GM08714 (cell line): ENCODE measurements around the gene LEMD3.

Experiments
- H3K4me3 ChIP-seq: fragments of 200-500 bp; sonication (Bioruptor generic); 2 replicates; pipeline ENCODE4 v1.5.1; 2014; ENCODE audit warnings: mild to moderate bottlenecking, low read length, inconsistent platforms
- ZNF274 ChIP-seq: IDR thresholded peaks from 2 replicates; pipeline ENCODE4 v1.6.1; 2012; ENCODE audit warnings: mild to moderate bottlenecking, low read depth, low read length

Gene LEMD3

DNA sequence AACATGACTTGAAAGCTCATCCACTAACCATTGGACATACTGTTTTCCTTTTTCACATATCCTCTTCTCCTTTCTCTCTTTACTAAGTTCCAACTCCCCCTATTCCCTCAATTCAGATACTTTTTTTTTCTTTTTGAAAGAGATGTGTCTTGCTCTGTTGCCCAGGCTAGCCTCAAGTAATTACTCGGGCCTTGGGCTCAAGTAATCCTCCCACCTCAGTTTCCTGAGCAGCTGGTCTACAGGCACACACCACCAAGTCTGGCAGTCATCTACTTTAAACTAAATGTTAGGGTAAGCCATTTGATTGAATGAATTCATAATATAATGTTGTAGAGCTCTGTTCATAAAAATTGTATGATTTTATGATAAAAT lies 15.5 kb downstream of the LEMD3 start:
- no peak for TF ChIP-seq ZNF274
- no peak overlapping the region for H3K4me3 ChIP-seq

DNA sequence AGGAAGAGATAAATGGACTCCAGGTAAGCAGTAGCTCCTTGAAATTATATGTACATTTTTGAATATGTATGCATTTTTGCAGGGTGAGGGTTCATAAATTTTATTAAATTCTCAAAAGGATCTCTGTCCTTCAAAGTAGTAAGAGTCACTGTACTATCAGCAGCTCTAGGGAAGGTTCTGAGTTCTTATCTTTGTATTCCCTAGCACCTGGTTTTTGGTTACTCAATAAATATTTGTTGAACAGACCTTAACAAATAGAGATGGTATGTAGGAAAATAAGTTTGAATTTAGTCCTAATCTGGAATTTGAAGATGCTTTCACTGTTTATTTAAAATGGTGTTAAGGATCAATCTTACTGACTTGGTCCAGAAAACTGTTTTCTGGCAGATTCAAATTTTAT lies 18.3 kb downstream of the LEMD3 start:
- TF ChIP-seq ZNF274, result no peak
- H3K4me3 ChIP-seq, result no peak overlapping the region

DNA sequence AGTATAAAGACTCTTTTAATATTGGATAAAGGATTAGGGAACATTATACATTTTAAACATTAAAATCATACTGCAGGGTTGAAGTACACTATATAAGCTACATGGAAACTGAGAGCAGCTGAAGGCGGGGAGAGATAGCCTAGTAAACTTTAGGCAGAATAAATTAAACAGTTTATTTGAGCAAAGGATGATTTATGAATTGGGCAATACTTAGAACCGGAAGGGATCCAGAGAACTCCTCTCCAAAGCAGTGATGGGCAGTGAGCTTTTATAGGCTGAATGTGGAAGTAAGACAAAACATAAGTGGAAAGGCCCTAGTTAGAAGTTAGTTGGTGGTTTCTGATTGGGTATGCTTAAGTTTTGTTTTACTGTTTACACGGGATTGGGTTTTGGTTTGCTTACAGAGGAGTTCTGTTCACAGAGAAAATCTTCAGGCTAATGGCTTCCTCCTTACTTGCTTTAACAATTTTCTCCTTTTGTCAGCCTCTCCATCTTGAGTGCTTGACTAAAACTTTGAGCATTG lies 18.9 kb downstream of the LEMD3 start:
- no peak overlapping the region for H3K4me3 ChIP-seq
- no peak for TF ChIP-seq ZNF274

DNA sequence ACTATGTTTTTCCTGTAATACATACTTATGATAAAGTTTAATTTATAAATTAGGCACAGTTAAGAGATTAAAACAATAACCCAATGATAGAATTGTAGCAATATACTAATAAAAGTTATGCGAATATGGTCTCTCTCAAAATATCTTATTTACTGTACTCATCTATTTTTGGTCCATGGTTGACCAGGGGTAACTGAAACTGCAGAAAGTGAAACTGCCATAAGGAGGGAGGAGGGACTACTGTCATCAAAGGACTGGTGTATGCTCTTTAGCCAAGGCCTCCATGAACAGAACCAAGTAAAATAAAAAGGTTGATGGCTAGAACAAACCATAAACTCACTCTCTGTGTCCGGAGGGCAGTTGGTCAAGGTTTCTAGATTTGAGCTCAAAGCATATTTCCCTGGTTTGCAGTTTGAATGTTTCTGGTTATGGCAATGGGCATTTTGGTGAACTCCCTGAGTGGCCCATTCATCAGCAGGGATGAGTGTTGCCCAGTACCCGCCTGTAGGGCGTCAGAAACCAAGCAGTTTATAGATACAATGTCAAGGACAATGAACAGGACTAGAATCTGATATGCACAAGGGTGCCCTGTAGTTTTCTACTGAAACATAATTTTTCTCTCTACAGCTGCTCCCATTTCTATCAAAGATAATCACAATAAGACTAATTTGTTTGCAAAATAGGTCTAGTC lies 19.8 kb downstream of the LEMD3 start:
- peak overlapping the region; percentile 44; the same call in 1 of the 2 replicates for H3K4me3 ChIP-seq
- TF ChIP-seq ZNF274, result no peak

DNA sequence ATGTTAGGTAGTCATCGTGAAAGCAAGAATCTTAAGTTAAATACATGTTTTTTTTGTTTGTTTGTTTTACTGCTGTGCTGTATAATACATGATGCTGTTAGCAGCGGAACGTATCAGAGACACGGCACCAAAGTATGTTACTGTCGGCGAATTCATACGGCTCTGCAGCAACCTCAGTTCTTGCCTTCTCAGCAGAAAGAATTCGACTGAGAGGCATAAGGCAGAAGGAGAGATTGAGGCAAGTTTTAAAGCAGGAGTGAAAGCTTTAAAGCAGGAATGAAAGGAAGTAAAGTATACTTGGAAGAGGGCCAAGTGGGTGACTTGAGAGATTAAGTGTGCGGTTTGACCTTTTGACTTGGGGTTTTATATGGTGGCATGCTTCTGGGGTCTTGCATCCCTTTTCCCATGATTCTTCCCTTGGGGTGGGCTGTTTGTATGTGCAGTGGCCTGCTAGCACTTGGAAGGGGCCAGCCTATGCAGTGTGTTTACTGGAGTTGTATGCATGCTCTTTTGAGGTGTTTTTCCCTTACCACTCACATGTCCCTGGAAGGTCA lies 23.7 kb downstream of the LEMD3 start:
- TF ChIP-seq ZNF274, result no peak
- H3K4me3 ChIP-seq, result no peak overlapping the region

DNA sequence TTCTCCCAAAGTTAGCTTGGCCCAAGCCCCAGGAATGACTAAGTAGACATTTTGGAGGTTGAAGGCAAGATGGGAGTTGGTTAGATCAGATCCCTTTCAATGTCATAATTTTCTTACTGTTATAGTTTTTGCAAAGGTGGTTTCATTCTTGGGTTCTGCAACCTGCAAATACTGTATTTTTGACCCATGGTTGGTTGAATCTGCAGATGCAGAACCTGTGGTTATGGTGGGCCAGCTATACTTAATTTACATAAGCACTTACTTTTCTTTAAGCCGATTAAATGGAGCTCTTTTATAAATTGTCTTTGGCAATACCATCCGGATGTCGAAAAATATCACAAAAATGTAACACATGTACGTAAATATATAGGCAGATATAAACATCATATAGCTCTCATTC lies 25.6 kb downstream of the LEMD3 start:
- H3K4me3 ChIP-seq, result no peak overlapping the region
- no peak for TF ChIP-seq ZNF274

DNA sequence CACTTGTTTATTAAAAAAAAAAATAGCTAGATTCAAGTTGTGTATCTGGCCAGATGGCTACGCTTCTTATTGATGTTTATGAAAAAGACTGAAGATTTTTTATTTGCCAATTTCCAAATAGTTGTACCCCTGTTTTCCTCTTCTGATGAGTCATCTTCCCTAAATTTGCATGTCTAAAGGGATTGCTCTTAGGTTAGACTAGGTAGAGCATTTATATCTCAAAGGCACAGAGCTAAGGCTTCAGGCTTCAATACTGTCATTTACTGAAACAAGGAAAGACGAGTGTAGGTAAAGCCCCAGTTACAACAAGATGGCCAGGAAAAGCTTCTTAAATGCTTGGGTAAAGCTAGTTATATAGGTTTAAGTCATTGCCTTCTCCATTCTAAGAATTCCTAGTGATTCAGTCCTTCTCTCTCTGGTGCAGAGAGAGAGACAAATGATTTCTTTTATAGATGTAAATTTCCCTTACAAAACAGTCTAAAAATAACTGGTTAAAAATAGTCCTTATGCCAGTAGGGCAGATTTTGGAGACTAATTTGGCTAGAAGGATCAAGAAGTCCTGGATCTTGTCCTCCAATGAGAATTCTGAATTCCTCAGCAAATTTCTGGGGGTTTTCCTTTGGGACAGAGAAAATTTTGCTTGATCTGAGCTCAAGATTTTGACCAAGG lies 26.1 kb downstream of the LEMD3 start:
- TF ChIP-seq ZNF274, result no peak

DNA sequence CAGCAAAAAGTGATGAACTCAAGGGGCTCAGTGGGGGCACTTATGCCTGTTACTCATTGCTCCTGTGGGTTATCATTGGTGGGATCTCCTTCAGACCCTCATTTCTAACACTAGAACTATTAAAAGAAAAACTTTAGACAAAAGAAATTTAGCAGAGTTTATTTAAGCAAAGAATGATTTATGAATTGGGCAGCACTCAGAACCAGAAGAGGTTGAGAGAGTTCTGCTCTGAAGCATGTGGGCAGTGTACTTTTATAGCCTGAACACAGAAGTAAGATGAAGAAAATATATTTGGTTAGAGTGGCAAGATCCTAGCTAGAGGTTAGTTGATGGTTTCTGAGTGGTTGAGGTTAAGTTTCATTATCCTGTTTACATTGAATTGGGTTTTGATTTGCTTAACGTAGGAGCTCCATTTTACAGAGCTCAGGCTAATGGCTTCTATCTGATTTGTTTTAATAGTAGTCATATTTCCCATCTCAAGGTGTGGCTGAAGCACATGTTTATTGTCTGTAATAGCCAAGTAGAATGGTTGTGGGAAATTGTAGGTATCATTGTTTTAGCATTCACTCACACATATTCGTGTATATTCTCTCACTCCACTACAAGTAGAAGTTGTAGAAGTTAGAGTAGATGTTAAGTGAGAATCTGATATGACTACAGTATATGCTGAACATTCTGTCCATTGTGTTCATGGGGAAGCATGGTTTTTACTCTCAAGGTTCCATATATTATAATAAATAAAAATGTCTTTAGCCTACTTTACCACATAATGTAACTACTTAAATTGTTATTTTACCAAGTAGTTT lies 27.6 kb downstream of the LEMD3 start:
- H3K4me3 ChIP-seq, result no peak overlapping the region
- no peak for TF ChIP-seq ZNF274

More for the DNA sequence above, 26.1 kb downstream of the LEMD3 start:
- no peak overlapping the region for H3K4me3 ChIP-seq

DNA sequence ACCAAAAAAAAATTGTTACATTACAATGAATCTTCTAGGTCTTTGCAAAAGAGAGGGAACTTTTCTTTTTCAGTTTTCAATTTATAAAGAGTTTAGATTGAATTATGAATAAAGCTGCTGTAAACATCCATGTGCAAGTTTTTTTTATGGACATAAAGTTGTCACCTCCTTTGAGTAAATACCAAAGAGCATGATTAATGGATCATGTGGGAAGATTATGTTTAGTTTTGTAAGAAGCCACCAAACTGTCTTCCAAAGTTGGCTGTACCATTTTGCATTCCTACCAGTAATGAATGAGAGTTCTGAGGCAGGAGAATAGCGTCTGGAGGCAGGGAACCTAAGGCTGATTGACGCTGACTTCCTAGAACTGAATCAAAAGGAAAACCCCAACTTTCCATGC lies 30.2 kb downstream of the LEMD3 start:
- no peak overlapping the region for H3K4me3 ChIP-seq
- no peak for TF ChIP-seq ZNF274

DNA sequence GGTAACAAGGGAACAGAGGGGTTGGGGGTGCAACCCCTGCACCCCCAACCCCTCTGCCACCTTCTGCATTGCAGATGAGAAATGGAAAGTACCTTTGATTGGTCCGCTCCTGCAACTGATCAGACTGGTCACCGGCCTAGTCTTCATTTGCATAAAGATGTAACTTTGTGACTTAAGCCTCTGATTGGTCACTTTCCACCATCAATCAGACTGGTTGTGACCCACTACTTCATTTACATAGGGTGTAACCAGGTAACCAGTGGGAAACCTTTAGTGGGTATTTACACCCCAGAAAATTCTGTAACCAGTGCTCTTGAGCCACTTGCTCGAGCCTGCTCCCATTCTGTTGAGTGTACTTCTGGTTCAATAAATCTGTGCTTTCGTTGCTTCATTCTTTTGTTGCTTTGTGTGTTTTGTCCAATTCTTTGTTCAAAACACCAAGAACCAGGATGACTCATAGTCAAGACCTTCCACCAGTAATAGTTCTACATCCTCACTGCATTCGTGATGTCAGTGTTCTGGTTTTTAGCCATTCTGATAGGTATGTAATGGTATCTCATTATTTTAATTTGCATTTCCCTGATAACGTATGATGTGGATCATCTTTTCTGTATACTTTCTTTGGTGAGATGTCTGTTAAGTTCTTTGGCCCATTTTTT lies 30.8 kb downstream of the LEMD3 start:
- H3K4me3 ChIP-seq, result no peak overlapping the region
- TF ChIP-seq ZNF274, result no peak

DNA sequence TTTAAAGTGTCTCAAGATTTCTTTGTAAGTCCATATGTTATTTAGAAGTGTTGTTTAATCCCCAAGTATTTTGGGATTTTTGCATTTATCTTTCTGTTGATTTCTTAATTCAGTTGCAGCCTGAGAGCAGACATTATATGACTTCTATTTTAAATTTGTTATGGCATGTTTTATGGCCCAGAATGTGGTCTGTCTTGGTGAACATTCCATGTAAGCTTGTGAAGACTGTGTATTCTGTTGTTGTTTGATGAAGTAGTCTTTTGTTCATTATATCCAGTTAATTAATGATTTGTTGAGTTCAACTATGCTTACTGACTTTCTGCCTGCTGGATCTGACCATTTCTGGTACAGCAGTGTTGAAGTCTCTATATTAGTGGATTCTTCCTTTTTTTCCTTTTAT lies 34.0 kb downstream of the LEMD3 start:
- no peak overlapping the region for H3K4me3 ChIP-seq
- no peak for TF ChIP-seq ZNF274

DNA sequence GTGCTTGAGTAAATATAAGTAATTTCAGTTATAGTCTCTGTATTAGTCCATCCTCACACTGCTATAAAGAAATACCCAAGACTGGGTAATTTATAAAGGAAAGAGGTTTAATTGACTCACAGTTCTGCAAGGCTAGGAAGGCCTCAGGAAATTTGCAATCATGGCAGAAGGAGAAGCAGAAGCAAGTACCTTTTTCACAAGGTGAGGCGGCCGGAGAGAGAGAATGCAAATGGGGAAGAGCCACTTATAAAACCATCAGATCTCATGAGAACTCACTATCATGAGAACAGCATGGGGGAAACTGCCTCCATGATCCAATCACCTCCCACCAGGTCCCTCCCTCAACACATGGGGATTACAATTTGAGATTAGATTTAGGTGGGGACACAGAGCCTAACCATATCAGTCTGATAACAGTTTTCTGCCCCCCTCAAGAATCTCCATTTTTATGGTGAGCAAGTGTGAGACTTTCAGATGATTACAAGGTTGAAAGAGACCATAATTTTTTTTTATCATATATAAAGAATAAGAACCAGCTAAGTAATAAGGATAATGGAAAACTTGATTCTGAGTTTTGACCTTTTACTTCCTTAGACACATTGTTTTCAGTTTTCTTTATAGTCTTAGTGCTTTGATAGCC lies 35.6 kb downstream of the LEMD3 start:
- H3K4me3 ChIP-seq, result no peak overlapping the region
- no peak for TF ChIP-seq ZNF274

DNA sequence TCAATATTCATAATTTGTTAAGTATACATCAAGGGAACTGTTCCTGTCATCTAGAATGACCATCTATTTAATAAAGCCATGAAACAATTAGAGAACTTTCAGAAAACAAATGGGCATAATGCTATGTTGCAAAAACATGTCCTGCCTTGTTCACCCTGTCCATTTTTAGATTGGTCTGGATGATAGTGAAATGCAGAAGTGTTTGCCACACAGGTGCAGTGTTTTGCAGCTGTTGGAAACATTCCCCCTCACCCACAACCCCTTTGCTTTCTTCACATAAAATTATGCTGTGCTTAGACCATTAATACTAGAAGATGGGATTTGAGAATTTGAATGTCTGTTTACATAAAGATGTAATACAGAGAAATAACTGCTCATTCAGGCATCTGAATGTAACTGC lies 36.5 kb downstream of the LEMD3 start:
- no peak for TF ChIP-seq ZNF274
- H3K4me3 ChIP-seq, result no peak overlapping the region
